Measurements from ENCODE around the gene ASIC4.

ASIC4 gene

DNA sequence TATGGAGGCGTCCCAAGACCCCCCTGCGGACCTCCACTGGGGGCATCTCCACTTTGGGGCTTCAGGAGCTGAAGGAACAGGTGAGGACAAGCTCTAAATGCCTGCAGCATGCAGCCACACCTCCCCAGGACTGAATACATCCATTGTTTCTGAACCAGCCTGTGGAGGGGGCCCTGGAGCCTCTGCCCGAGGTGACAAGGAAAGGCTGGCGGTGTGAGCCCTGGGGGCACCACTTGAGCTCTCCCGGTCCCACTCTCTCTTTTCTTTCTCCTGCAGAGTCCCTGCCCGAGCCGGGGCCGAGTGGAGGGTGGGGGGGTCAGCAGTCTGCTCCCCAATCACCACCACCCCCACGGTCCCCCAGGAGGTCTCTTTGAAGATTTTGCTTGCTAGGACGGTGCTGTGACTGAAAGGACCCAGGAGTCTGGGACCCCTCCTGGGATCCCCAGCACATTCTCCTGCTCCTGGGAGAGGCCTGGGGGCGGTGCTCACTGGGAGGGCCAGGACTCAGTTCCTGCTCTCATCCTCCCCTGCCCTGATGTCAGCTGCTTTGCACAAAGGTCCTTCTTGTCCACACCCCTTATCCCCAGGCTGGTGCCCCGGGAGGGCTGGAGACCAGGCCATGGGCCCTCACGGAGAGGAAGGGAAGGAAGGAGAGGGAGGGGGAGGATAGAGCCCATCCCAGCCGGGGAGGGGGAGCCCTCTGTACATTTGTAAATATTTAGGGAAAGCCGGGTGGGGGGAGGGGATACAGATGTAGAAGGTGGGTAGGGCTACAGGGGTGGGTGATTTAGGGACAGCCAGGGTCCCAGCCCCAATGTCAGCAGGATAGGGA lies 23.6 kb downstream of the ASIC4 start:
- no peak for DNase-seq

DNA sequence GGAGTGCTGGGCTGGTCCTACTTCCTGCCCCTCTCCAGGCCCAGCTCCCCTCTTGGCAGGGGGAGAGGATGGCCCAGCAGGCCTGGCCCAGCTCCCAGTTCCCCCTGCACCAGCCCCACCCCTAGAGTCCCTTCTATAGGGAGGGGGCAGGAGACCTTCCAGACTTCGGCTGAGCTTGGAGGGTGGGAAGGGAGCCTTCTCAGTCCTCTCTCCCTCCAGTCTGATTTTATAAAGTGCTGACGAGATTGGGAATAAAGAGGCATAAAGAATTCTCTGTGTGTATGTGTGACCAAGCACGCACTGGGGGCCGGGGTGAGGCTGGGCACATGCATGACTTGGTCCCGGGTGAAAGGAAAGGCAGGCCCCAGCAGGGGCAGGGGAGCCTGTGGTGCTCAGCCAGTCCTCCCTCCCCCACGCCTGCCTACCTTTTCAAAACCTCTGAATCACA lies 24.2 kb downstream of the ASIC4 start:
- no peak for DNase-seq

DNA sequence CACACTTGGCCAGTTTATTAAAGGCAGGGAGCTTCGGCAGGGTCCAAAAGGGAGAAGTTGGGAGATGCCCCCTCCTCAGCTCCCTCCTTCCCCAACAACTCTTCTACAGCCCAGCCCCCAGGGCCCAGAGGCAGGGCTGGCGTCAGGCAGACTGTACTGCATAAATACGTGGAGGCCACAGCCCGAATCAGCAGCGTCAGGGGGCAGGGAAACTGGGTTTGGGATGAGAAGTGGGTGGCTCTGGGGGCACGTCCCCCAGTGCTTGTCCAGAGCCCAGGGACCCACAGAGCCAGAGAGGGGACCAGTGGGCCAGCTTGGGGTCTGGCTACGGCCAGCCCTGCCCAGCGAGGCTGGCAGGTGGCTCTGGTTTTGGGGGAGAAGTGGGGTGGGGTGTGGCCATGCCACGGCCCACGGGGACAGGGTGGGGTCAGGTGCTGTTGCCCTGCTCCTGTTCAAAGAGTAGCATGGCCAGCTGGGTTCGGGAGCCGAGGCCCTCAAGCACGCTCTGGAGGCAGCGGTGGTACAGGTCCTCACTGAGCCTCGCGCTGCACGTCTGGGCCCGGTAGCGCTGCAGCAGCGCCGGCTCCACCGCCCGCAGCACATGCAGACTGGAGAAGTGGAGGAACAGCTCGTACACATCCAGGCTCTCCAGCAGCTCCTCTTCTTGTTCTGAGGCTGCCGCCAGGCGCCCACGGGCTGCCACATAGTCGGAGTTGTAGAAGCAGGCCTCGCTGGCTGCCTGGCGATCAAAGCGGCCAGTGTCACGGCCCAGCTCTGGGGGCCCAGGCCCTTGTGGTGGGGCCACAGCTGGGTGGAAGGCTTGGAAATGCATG lies 24.9 kb downstream of the ASIC4 start:
- DNase-seq, result no peak

DNA sequence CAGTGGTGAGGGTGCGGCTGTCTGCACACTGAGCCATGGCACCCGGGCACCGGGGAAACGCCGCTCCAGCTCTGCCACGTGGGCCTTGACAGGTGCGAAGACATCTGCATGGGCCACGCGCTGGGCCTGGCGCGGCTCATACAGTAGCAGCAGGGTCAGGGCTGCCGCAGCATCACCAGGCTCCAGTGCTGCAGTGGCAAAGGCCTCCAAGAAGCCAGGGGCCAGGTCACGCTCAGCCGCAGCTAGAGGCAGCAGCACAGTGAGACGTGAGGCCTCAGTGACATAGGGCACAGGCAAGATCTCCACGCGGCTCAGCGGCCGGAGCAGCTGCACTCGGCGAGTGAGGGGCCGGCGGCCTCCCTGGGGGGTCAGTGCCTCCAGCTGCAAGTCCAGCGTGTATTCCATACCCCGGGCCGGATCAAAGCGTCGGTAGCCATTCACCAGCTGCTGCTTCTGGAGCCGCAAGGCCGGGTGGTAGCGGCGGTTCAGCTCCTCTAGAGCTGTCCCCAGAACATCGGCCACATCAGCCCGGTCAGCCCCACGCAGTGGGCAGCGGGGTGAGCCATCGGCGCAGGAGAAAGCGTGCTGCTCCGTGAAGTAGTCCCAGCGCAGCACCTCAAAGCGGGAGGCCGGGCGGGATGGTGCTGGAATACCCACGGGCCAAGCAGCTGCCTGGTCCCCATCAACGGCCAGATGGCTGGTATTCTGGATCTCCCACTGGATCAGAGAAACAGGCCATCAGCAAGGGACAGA lies 25.8 kb downstream of the ASIC4 start:
- no peak for DNase-seq

DNA sequence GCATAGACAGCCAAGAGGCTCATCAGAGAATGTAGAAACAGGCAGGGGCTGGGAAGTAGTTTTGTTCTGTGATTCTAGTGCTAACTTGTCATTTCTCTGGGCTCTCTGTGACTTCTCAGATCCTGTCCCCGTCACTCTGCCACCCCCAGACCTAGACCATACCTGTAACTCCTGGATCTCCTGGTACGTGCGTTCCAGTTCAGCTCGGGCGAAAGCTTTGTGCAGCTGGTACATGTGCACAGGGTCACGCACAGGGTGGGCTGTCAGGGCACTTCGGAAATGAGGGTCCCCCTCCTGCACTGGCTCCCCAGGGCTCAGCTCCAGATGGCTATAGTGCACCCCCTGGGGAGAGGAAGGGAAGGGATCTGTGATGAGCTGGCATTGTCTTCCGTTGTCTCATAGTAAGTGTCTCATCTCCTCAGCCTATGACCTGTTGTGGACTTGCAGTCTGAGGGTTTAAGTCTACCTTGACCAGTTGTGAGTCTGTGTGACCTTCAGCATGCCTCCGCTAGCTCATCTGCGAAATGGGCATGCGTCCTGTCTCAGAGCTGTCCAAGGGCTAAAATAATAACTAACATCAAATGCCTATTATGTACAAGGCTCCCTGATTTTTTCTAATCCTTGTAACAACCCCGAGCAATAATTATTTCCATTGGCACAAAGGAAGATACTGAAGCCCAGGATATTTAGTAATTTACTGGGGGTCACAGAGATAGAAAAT lies 26.7 kb downstream of the ASIC4 start:
- DNase-seq, result no peak

DNA sequence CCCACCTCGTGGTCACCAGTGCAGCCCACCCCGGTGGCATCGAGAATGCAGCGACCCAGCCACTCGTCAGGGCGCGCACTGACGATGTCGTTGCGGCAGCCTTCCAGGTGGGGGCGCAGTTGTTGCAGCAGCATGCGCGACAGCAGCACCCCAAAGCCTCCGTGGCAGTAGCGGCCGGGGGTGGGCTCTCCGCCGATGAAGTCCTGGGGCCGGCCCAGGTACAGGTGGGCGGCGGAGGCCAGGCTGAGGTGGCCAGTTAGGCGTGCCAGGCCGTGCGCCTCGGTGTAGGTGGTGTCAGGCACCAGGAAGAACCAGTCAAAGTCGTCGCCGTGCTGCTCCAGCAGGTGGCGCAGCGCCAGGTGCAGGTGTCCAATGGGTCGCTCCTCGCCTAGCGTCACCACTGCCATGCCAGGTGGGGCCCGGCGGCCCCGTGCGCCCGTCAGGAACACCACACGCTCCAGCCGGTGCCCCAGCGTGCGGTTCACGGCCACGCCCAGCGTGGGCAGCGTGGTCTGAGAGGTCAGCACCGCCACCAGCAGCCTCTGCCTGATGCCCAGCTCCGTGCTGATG lies 27.4 kb downstream of the ASIC4 start:
- peak; percentile 82 for DNase-seq

DNA sequence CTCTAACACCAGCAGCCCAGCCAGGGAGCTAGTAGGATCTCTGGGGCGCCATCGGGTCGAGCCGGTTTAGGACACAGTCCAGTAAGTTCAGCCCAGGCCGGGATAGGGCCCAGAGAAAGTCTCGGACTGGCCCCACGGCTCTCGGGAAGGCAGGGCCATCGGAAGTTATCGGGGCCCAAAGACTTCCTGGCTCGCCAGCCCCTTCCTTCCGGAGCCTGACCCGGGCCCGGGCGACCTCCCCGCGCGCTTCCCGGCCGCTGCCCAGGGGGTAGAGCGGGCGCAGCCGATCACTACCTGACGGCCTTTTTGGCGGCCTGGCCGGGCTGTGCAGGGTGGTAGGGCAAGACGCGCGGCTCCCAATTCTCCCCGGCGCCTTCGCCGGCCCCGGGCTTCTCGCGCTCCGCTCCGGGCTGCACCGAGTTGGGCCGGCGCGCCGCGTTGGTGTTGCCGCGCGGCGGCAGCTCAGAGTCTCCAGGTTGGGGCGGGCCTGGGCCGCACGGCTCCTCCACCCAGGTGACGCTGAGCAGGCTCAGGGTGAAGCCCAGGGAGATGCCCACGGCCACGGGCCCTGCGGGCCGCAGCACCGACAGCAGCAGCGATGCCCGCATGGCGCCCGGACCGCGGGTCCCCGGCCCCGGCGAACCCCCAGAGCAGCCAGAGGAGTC lies 28.8 kb downstream of the ASIC4 start:
- peak; percentile 20 for DNase-seq

DNA sequence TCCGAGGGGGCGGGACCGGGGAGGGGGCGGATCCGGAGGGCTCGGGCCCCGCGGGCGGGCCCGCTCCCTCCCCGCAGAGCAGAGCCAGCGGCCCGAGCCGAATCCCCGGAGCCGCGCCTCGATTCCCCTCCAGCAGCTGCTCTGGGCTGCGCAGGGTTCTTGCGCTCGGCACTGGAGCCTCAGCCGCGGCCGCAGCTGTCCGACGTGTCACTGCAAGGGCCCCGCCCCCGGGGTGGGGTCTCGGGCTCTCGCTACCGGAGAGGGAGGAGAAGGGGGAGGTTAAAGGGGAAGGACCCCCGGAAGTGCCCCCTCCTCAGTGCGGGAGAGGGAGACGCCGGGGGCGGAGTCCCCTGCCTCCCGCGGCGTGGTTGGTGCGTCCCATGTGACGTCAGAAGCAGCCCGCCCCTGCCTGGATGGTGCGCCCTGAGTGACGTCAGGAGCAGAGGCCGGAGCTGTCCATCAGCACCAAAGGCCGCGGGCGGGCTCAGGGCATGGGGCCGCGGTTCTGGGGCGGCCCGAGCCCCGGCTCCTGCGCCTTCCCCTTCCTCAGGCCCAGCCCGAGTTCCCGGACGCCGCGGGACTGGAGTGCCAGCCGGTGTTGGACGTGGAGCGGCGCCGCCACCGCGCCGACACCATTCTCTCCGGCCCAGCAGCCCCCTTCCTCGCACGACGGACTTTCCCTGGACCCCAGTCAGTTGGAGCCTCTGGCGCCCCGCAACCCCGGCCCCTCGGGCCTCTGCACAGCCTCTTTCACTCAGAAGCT lies 29.5 kb downstream of the ASIC4 start, which contains the start of the genes CHPF and TMEM198:
TSS of gene CHPF (minus strand) at position 214 of the 763 bp plus-strand sequence. CDS start 271 bp downstream, outside the sequence.
TSS of gene TMEM198 (plus strand) at position 433 of the 763 bp plus-strand sequence. CDS start 700 bp downstream, outside the sequence.
- peak; percentile 98 for DNase-seq

DNA sequence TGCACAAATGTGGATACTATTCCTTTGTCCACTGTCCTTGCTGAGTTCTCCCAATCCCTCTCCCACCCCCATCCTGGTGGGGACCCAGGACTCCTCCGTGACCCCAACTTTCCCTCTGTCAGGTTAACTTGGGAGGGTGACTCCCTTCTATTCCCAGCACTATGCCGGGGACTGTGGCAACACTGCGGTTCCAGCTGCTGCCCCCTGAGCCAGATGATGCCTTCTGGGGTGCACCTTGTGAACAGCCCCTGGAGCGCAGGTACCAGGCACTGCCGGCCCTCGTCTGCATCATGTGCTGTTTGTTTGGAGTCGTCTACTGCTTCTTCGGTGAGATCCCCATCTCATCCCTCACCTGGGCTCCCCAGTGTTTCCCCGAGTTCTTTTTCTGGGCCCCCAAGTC lies 30.3 kb downstream of the ASIC4 start:
- DNase-seq, result no peak

DNA sequence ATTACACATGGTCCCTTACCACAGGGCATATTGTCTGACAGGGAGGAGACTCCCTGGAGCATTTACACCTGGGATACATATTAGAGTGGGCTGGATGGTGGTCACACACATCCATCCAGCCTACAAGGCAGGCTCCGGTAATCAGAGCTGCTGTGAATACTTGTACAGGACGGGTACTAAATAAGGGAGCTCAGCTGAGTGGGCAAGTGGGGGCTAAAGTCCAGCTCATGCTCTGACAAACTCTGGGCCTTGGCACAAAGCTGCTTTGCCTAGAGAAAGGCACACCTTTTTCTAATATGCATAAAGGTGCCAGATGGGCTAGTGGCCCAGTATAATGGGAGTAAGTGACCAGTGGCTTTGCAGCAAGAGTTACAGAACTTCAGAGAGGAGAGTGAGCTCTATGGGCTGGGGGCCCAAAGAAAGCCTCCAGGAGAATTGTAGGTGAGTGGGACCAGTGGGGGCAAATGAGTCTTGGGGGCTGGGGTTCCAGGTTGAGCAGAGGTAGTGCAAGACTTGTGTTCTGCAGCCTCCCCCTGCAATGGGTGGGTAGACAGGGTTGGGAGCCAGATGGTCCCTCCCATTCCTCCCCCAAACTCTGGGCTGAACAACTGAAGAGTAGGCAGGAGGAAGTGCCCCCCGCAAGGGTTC lies 31.1 kb downstream of the ASIC4 start:
- DNase-seq, result no peak

DNA sequence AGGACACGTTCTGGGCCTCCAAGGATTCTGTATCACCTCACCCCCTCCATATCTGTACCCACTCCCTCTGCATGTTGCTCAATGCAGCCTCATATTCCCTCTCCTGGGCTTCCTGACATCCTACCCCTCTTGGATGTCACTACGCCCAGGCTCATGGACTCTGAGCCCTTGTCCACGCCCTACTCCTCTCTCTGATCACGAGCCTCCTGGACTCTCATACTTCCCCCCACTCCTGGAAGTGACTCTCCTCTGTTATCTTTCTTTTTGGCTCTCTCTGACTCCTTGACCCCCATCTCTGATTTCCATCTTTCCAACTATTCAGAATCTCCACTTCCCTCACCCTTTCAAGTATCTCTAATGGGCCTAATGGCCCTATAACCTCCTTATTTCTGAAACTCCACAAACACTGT lies 31.7 kb downstream of the ASIC4 start:
- no peak for DNase-seq

DNA sequence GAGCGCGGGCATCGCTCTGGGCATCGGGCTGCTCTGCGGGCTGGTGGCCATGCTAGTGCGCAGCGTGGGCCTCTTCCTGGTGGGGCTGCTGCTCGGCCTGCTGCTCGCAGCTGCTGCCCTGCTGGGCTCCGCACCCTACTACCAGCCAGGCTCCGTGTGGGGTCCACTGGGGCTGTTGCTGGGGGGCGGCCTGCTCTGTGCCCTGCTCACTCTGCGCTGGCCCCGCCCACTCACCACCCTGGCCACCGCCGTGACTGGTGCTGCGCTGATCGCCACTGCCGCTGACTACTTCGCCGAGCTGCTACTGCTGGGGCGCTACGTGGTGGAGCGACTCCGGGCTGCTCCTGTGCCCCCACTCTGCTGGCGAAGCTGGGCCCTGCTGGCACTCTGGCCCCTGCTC lies 33.3 kb downstream of the ASIC4 start:
- DNase-seq, result no peak

DNA sequence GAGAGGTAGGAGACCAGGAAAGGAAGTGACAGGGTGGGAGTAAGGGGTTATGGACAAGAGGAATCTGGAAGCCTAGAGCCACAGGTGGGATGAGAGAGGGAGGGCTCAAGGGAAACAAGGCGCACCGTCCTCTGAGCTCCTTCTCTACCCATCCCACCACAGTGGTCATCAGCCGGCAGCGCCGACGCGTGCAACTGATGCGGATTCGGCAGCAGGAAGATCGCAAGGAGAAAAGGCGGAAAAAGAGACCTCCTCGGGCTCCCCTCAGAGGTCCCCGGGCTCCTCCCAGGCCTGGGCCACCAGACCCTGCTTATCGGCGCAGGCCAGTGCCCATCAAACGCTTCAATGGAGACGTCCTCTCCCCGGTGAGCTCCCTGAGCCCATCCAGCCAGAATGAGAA lies 34.7 kb downstream of the ASIC4 start:
- DNase-seq, result no peak

DNA sequence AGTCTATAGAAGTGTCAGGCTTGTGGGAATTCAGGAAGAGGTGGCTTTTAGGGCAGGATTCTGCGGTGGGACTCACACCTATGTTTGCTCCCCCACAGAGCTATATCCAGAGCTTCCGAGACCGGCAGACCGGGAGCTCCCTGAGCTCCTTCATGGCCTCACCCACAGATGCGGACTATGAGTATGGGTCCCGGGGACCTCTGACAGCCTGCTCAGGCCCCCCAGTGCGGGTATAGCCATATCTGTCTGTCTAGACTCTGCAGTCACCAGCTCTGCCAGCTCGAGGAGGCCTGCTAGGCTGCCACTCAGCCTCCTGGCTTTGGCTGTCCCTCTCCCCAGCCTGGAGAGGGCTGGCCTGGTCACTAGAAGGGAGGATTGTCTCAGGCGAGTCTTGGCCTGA lies 35.3 kb downstream of the ASIC4 start:
- no peak for DNase-seq

DNA sequence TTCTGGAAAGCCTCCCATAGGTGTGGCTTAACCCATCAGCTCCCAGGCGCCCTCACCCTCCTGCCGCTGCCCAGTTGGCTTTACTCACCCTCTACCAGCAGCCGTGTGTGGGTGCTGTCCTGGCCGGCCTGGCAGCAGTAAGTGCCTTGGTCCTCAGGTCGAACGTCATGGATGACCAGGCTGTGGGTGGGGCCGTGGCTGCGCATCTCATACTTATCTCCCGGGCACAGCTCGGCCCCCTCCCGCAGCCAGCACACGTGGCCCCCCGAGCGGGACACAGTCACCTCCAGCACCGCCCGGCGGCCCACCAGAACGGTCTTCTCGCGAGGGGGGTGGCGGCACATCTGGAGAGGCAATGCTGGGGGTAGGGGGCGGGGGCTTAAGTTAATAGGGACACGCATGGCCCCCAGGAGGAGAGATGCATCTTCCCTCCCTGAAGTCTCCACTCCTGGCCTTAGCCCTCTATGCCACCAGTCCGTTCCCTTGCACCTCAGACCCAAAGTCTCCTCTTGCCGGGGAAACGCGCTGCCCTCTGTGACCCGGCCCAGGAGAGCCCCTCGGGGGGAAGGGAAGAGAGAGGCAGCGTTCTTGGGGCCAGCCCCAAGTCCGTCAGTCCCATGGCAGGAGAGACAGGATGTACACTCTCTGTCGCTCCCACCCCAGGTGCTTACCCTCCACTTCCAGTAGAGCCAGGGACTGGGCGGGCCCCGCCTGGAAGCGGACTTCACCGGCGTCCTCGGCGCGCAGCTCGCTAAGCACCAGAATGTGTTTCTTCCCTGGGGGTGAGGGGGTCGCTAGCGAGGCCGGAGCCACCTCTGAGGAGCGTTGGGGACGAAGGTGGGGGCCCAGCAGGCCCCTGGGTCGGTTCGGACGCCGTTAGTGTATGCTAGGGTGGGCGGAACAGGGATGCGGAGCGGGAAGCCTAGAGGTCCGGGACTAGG lies 37.4 kb downstream of the ASIC4 start:
- DNase-seq, result peak; percentile 69

DNA sequence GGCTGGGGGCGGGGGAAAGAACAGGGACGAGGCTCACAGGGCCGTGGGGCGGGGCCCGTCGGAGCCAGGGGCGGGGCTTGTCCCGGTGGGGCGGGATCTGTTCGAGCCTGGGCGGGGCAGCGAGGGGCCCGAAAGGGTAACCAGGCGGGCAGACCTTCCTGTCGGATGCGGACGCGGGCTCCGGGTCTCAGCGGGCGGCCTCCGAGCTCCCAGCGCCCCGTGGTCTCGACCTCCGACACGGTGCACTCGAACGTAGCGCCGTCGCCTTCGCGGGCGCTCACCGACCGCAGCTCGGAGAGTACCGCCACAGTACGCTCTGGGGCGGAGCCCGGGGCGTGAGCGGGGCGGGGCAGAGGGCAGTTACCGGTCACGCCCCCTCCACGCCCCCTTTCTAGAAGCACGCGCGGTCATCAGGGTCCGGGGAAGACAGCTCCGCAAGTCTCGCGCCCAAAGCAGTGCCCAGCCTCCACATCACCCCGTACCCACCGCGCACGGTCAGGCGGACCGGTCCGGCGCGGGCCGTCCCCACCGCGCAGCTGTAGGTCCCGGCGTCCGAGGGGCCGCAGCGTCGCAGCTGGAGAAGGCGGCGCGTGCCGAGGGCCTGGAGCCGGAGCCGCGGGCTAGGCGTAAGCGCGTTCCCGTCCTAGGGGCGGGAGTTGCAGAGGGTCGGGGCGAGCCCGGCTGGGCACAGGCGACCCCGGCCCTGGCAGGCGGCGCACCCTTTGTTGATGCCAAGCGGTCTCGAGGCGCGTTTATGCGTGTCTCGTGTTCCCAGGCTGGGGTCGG lies 38.3 kb downstream of the ASIC4 start:
- peak; percentile 82 for DNase-seq

DNA sequence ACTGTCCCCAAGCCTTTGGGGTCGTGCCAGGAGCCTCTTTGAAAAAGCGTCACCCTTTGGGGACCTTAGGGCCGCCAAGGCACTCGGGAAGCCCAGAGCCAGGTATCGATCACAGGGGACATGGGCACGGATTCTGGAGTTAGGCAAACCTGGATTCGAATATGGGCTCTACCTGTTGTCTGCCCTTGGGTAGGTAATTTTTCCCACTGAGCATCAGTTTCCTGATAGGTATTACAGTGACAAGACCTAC lies 38.8 kb downstream of the ASIC4 start:
- DNase-seq, result no peak

DNA sequence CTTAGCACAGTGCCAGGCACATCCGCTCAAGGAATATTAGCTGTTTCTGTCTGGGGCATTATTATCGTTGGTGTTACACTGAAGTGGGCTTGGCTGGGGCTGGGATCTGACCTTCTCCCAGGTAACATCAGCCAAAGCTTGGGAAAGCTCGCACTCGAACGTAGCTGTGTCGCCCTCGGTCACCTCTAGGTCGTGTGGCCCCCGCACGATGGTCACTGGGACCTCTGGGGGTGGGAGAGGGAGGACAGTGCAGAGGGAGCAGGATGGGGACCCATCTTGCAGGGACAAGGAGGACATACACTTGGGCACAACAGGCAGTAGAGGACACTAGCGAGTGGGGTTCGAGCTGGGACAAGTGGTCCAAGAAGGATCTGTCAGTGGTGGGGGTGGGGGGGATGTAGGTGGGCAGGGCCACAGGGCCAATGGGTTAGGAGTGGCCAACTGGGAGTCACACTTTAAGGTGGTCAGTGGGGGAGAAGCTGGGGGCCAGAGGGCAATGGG lies 39.2 kb downstream of the ASIC4 start:
- no peak for DNase-seq

Data from NCI-H146 (cell line).